ENCODE data around the gene KRTAP17-1.

Gene KRTAP17-1

GRCh38 chr17:41301204-41301790 lies 14.2 kb downstream of the KRTAP17-1 start:
- no peak for DNase-seq (ENCODE audit: low read depth)
- H3K4me3 ChIP-seq (ENCODE audit: low read length), result no peak overlapping the region
- no peak for TF ChIP-seq CTCF (conservative IDR thresholded peaks at IDR 0.05; ENCODE audit: low read depth, low read length)

GRCh38 chr17:41298458-41299135 lies 16.9 kb downstream of the KRTAP17-1 start:
- DNase-seq (ENCODE audit: low read depth), result no peak
- no peak for TF ChIP-seq CTCF (conservative IDR thresholded peaks at IDR 0.05; ENCODE audit: low read depth, low read length)
- no peak overlapping the region for H3K4me3 ChIP-seq (ENCODE audit: low read length)

GRCh38 chr17:41296846-41297245 lies 18.7 kb downstream of the KRTAP17-1 start:
- no peak overlapping the region for H3K4me3 ChIP-seq (ENCODE audit: low read length)
- no peak for DNase-seq (ENCODE audit: low read depth)
- TF ChIP-seq CTCF (conservative IDR thresholded peaks at IDR 0.05; ENCODE audit: low read depth, low read length), result no peak

- no peak for TF ChIP-seq CTCF (conservative IDR thresholded peaks at IDR 0.05; ENCODE audit: low read depth, low read length)
- no peak for DNase-seq (ENCODE audit: low read depth)
Measured at GRCh38 chr17:41294016-41294415, 21.5 kb downstream of the KRTAP17-1 start.

GRCh38 chr17:41287050-41287449 lies 28.5 kb downstream of the KRTAP17-1 start:
- no peak overlapping the region for H3K4me3 ChIP-seq (ENCODE audit: low read length)
- no peak for DNase-seq (ENCODE audit: low read depth)
- TF ChIP-seq CTCF (conservative IDR thresholded peaks at IDR 0.05; ENCODE audit: low read depth, low read length), result no peak

More at GRCh38 chr17:41294016-41294415, 21.5 kb downstream of the KRTAP17-1 start:
- no peak overlapping the region for H3K4me3 ChIP-seq (ENCODE audit: low read length)

- no peak overlapping the region for H3K4me3 ChIP-seq (ENCODE audit: low read length)
- DNase-seq (ENCODE audit: low read depth), result no peak
- no peak for TF ChIP-seq CTCF (conservative IDR thresholded peaks at IDR 0.05; ENCODE audit: low read depth, low read length)
Measured at GRCh38 chr17:41284546-41284945, 31.0 kb downstream of the KRTAP17-1 start.

GRCh38 chr17:41284043-41284442 lies 31.5 kb downstream of the KRTAP17-1 start:
- no peak for TF ChIP-seq CTCF (conservative IDR thresholded peaks at IDR 0.05; ENCODE audit: low read depth, low read length)
- H3K4me3 ChIP-seq (ENCODE audit: low read length), result no peak overlapping the region
- peak; percentile 7 for DNase-seq (ENCODE audit: low read depth)
